Large intestine (tissue), 3 donors: ENCODE results near the gene CDH13. TPM values are rescaled to one million over a fixed set of nuclear protein-coding genes. Genes with fewer than 3 reads are reported as not detected.

ENCODE experiments used
- DNase-seq, 2 donors: peaks; one replicate each; pipeline versions ENCODE4 v3.0.0 to v3.0.0-alpha.2; 2013
- H3K27ac ChIP-seq: one replicate; pipeline ENCODE4 v1.5.1; 2013; ENCODE audit warnings: low read length
- H3K27me3 ChIP-seq: 2 replicates; pipeline ENCODE4 v1.6.1; 2013; ENCODE audit warnings: low read length; ENCODE audit not compliant: control insufficient read depth, insufficient read depth
- H3K36me3 ChIP-seq: 2 replicates; pipeline ENCODE4 v1.6.1; 2013; ENCODE audit warnings: low read length; ENCODE audit not compliant: control insufficient read depth, insufficient read depth
- H3K4me1 ChIP-seq: one replicate; pipeline ENCODE4 v1.6.1; 2013; ENCODE audit warnings: low read length; ENCODE audit not compliant: control insufficient read depth, insufficient read depth
- H3K4me3 ChIP-seq: one replicate; pipeline ENCODE4 v1.5.1; 2013; ENCODE audit warnings: low read length
- H3K9me3 ChIP-seq: one replicate; pipeline ENCODE4 v1.6.1; 2013; ENCODE audit warnings: mild to moderate bottlenecking, low read depth, low read length, moderate library complexity; ENCODE audit not compliant: control insufficient read depth
- WGBS: methylation state at CpG from one replicate; pipeline ENCODE4 v1.1.5; 2013; ENCODE audit warnings: low lambda C conversion rate; ENCODE audit not compliant: insufficient coverage; 5-methylcytosine and 5-hydroxymethylcytosine counted together
- polyA plus RNA-seq: library from polyadenylated mRNA; unstranded; fragments of 120-200 nt; gene quantifications from one replicate; pipeline ENCODE4 v1.2.1, GENCODE V29; 2013

Gene CDH13
- polyA plus RNA-seq, 1 donor: 17.1 TPM

GRCh38 chr16:83441517-83441916 lies 814.7 kb downstream of the CDH13 start:
- Histone ChIP-seq H3K9me3 (no peaks in the 10 kb centered on the region), H3K4me1 (no peaks in the 10 kb centered on the region), H3K4me3 (no peak overlapping the region), H3K27me3 (no peaks in the 10 kb centered on the region), H3K27ac (no peak overlapping the region), H3K36me3 (no peaks in the 10 kb centered on the region)
- no peak for DNase-seq
- 72% methylated on average over 2 of the region's 4 CpGs for WGBS

DNA sequence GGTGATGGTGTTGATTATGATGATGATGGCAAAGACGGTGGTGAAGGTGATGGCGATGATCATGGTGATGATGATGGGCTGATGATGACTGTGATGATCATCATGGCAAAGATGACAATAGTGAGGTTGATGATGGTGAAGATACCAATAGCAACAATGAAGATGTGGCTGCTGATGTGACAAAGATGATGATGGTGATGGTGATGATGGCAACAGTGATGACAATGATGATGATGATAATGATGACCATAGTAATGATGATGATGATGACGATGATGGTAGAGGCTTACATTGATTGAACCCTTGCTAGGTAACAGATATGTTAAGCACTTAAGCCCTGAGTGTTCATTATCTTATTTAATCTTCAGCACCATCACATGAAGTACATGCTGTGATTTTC lies 817.2 kb downstream of the CDH13 start:
- no peaks in the 10 kb centered on the region for H3K4me1 ChIP-seq
- DNase-seq: no peak
- no peaks in the 10 kb centered on the region for H3K9me3 ChIP-seq
- 75% methylated on average over 2 of the region's 3 CpGs for WGBS
- no peak overlapping the region for H3K27ac ChIP-seq
- H3K4me3 ChIP-seq: no peak overlapping the region
- H3K27me3 ChIP-seq: no peaks in the 10 kb centered on the region
- H3K36me3 ChIP-seq: no peaks in the 10 kb centered on the region

DNA sequence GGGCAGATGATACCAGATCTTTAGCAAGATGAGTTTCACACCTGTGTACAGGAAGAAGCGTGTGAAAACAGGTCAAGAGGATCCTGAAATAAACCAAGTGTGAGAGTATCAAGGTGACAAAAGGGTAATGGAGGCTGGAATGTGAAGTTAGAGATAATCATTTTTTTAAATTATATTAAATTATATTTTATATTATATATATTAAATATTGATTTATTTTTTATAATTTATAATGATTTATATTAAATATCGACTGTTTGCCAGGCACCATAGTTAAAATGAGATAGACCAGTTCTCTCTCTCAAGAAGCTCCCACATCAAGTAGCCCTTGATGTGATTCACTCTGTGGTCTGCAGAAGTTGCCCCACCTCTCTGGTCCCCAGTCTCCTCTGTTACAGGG lies 820.8 kb downstream of the CDH13 start:
- H3K4me1 ChIP-seq: no peaks in the 10 kb centered on the region
- H3K36me3 ChIP-seq: no peaks in the 10 kb centered on the region
- WGBS: 75% methylated on average over 2 of the region's 2 CpGs
- H3K4me3 ChIP-seq: no peak overlapping the region
- no peak for DNase-seq
- H3K27me3 ChIP-seq: no peaks in the 10 kb centered on the region
- no peak overlapping the region for H3K27ac ChIP-seq
- H3K9me3 ChIP-seq: no peaks in the 10 kb centered on the region

DNA sequence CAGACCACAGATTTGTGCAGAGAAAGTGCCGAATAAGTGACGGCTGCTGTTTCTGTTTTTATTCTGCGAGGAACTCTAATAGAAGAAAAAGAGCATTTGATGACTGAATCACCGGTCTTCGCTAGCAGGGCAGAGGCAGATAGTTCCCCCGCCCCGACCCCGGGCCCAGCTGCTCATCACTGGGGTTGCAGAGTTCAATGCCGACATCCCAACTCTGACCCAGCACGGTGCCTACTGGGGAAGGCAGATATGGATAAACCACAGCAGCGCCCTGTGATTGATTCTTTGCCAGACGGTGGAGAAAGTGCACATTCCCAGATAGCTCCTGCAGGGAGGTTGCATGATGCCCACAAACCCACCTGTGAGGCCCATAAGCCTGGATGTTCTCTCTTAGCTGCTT lies 823.1 kb downstream of the CDH13 start:
- Histone ChIP-seq H3K27ac (no peak overlapping the region), H3K4me1 (no peaks in the 10 kb centered on the region), H3K27me3 (no peaks in the 10 kb centered on the region), H3K4me3 (no peak overlapping the region), H3K36me3 (no peaks in the 10 kb centered on the region), H3K9me3 (no peaks in the 10 kb centered on the region)
- DNase-seq: no peak
- no CpG with 5 or more reads among the region's 12 CpGs for WGBS

DNA sequence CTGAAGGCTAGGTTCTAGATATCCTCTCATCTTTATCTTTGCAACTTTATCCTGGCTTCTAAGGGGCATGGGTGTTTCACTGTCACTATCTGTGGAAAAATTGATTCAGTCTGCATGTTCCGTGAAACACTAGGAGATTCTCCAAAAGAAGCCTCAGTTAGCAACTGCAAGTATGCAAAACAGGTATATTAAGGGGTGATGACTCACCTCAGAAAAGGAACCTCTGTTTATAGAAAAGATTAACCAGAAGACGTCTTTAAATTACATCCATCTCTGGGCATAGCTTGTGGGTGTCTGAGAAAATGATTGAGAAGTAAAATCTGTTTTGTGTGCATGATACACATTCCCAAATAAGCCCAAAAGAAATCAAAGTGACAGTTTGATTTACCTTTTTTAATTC lies 827.2 kb downstream of the CDH13 start:
- Histone ChIP-seq H3K9me3 (no peaks in the 10 kb centered on the region), H3K4me3 (no peak overlapping the region), H3K36me3 (no peaks in the 10 kb centered on the region), H3K27ac (no peak overlapping the region), H3K27me3 (no peaks in the 10 kb centered on the region), H3K4me1 (no peaks in the 10 kb centered on the region)
- DNase-seq: no peak
- WGBS: 80% methylated on average over 1 of the region's 2 CpGs

DNA sequence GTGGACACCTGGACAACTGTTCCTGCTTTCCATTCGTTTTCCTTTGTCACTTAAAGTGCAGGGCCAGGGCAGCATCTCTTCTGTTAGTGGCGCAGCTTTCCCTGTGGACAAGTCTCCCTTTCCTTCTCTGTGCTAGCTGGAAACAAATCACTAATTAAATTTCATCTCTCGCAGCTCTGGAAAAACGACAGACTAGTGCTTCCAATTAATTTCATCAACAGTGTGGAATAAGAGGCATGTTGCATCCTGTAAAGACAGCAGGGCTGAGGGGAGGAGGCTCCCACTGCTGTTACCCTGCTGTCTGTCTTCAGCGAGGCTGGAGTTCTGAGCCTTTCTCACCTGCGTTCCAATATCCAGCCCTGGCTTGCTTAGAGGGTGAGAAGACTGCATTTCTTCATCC lies 828.9 kb downstream of the CDH13 start:
- Histone ChIP-seq H3K4me1 (no peaks in the 10 kb centered on the region), H3K27me3 (no peaks in the 10 kb centered on the region), H3K9me3 (no peaks in the 10 kb centered on the region), H3K27ac (no peak overlapping the region), H3K4me3 (no peak overlapping the region), H3K36me3 (no peaks in the 10 kb centered on the region)
- WGBS: 100% methylated on average over 1 of the region's 6 CpGs
- DNase-seq: no peak

DNA sequence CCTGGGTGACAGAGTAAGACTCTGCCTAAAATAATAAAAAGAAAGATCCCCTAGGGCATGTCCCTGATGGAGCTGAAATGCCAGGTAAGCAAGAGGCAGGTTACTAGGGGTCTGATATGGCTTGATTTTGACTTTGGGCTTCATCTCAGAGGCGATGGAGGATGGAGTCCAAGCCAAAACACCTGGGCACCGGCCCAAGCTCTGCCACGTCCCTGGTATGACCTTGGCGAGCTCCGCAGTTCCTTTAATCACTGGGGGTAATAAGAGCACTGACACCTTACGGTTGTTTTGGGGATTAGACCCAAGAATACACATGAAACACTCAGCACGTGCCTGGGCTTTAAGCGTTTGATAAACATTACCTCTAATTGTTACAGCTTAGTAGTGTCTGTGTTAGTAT lies 830.2 kb downstream of the CDH13 start:
- Histone ChIP-seq H3K27ac (no peak overlapping the region), H3K27me3 (no peaks in the 10 kb centered on the region), H3K4me3 (no peak overlapping the region), H3K36me3 (no peaks in the 10 kb centered on the region), H3K4me1 (no peaks in the 10 kb centered on the region), H3K9me3 (no peaks in the 10 kb centered on the region)
- DNase-seq: no peak
- no CpG with 5 or more reads among the region's 8 CpGs for WGBS

DNA sequence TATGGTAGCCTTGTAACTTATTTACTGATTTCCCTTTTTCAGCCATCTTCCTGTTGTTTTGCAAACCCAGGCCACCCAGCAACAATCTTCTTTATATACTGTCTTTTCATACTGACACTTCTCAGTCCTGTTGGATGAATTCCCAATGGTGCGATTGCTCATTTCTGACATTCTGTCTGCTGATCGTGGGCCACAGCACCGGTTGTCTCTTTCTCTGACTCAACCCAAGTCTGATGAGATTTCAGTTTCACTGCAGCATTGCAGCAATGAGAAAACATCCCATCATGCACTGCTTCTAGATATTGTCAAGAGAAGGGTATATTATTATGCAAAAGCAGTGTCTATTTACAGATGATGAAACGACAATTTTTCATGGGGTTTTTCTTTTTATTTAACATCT lies 831.8 kb downstream of the CDH13 start:
- Histone ChIP-seq H3K4me3 (no peak overlapping the region), H3K27me3 (no peaks in the 10 kb centered on the region), H3K27ac (no peak overlapping the region), H3K4me1 (no peaks in the 10 kb centered on the region), H3K9me3 (no peaks in the 10 kb centered on the region), H3K36me3 (no peaks in the 10 kb centered on the region)
- no peak for DNase-seq
- no CpG with 5 or more reads among the region's 4 CpGs for WGBS

- no peaks in the 10 kb centered on the region for H3K36me3 ChIP-seq
- DNase-seq: no peak
- H3K27ac ChIP-seq: no peak overlapping the region
- 71% methylated on average over 5 of the region's 6 CpGs for WGBS
- no peaks in the 10 kb centered on the region for H3K4me1 ChIP-seq
- no peak overlapping the region for H3K4me3 ChIP-seq
- H3K9me3 ChIP-seq: no peaks in the 10 kb centered on the region
- H3K27me3 ChIP-seq: no peaks in the 10 kb centered on the region
Measured at GRCh38 chr16:83464991-83465390, 838.2 kb downstream of the CDH13 start.

- Histone ChIP-seq H3K27ac (no peak overlapping the region), H3K9me3 (no peaks in the 10 kb centered on the region), H3K27me3 (no peaks in the 10 kb centered on the region), H3K4me3 (no peak overlapping the region), H3K36me3 (no peaks in the 10 kb centered on the region), H3K4me1 (no peaks in the 10 kb centered on the region)
- no peak for DNase-seq
- no CpG with 5 or more reads among the region's 3 CpGs for WGBS
Measured at GRCh38 chr16:83470416-83470815, 843.6 kb downstream of the CDH13 start.

DNA sequence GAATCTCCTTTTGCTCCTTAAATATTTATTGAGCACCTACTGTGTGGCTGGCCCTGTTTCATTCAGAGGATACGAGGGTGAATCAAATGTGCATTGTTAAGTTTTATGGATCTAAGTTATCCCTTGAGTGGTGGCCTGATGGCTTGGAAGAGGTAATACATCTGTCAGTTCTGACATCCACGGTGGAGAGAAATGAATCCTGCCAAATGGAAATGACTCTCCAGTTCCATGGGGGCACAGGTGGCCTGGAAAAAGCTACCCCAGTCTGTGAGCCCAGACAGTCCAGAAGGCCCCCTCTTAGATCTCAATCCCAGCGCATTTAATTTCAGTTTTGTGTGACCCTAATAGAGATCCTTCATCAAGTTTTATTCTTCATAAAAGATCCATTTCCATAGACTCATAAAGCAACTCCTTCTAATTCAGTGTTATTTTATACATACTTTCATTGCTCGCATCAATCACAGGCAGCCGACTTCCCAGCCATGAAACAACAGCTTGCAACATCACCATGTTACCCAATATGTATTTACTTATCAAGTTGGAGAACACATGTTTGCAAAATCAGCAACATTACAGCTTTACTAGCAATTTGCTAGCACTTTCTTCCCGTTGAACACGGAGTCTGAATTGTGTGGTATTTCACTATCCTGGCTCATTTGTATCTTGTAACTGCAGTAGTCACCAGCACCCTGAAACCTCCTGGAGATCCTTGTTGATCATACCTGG lies 846.2 kb downstream of the CDH13 start:
- H3K4me3 ChIP-seq: no peak overlapping the region
- H3K4me1 ChIP-seq: no peaks in the 10 kb centered on the region
- 0% methylated on average over 1 of the region's 7 CpGs for WGBS
- no peaks in the 10 kb centered on the region for H3K9me3 ChIP-seq
- H3K27ac ChIP-seq: no peak overlapping the region
- H3K27me3 ChIP-seq: no peaks in the 10 kb centered on the region
- H3K36me3 ChIP-seq: no peaks in the 10 kb centered on the region
- no peak for DNase-seq
